Skeletal muscle satellite cell (primary cell): ENCODE results near the gene ELP4.

Experiments
- H3K27me3 ChIP-seq: 2 replicates; pipeline ENCODE4 v1.7.0; 2013; ENCODE audit warnings: low read length; ENCODE audit not compliant: control insufficient read depth, insufficient read depth
- H3K36me3 ChIP-seq: 2 replicates; pipeline ENCODE4 v1.7.0; 2013; ENCODE audit warnings: mild to moderate bottlenecking, control low read depth, low read length; ENCODE audit not compliant: insufficient read depth
- H3K4me1 ChIP-seq: 2 replicates; pipeline ENCODE4 v1.7.0; 2013; ENCODE audit warnings: low read length; ENCODE audit not compliant: control insufficient read depth, insufficient read depth
- H3K4me2 ChIP-seq: 2 replicates; pipeline ENCODE4 v1.7.0; 2013; ENCODE audit warnings: mild to moderate bottlenecking, low read length
- H3K4me3 ChIP-seq: 2 replicates; pipeline ENCODE4 v1.7.0; 2013; ENCODE audit warnings: low read length
- H3K9ac ChIP-seq: 2 replicates; pipeline ENCODE4 v1.7.0; 2013; ENCODE audit warnings: mild to moderate bottlenecking, low read depth, low read length, moderate library complexity
- H3K9me3 ChIP-seq: replicated peaks from 2 replicates; pipeline ENCODE4 v1.7.0; 2013; ENCODE audit warnings: mild to moderate bottlenecking, control low read depth, low read length

ELP4 gene

DNA sequence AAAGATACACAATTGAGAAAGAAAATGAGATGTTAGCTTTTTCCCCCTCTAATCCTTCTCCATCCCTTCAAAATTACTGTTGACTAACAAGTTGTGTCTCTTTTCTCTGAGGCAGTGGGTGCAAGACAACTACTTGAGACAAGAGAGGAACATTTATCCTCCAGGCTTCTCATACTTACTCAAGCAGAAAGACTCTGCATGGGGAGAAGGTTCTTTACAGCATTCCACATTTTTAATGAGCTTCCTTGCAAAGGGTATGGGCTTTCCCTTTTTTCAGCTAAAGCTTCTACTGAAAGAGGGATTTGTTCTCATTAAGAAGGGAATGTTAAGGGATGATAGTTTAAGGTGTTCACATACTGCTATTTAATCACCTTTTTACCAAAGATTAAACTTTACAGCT, 253.7 kb downstream of the ELP4 start:
- Histone ChIP-seq H3K4me3 (no peak overlapping the region), H3K9ac (no peak overlapping the region), H3K36me3 (no peaks in the 10 kb centered on the region), H3K9me3 (no peaks in the 10 kb centered on the region), H3K4me1 (no peaks in the 10 kb centered on the region), H3K4me2 (no peak overlapping the region), H3K27me3 (no peaks in the 10 kb centered on the region)

DNA sequence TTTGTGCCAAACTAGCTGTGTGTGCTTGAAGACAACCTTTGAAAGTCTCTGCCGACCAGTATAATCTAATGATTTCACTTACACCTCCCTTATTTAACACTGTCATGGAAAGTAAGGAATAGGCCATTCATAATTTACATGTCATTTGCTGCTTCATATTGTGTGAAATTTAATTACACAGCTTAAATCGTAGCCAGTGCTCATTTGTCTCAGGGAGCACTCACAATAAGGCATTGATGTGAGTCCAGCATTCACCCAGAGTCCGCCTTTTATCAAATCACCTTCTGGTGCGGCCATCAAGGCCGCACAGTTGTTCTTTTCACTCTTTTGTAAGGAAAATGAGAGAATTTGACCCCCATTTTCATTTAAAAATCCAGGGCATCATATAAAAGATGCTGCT, 254.7 kb downstream of the ELP4 start:
- Histone ChIP-seq H3K9ac (no peak overlapping the region), H3K9me3 (no peaks in the 10 kb centered on the region), H3K4me2 (no peak overlapping the region), H3K4me1 (no peaks in the 10 kb centered on the region), H3K36me3 (no peaks in the 10 kb centered on the region), H3K4me3 (no peak overlapping the region), H3K27me3 (no peaks in the 10 kb centered on the region)

DNA sequence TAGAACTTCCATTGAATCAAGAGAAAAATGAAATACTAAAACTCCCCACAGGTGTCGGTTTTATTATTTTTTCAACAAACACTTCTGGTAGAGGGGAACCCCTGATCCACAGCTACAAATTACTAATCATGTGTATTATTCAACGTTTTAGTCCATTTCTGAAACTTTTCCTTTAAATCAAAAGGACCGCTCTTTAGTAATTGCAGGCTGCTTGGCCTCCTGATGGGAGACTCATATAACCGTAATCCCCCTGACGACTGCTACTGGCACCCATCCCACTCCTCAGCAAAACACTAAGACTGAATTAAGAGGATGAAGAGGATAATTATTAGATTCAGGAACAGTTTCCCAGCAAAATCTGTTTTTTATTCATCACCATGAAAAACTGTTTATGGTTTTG, 255.2 kb downstream of the ELP4 start:
- Histone ChIP-seq H3K4me1 (no peaks in the 10 kb centered on the region), H3K36me3 (no peaks in the 10 kb centered on the region), H3K27me3 (no peaks in the 10 kb centered on the region), H3K4me3 (no peak overlapping the region), H3K4me2 (no peak overlapping the region), H3K9ac (no peak overlapping the region), H3K9me3 (no peaks in the 10 kb centered on the region)

DNA sequence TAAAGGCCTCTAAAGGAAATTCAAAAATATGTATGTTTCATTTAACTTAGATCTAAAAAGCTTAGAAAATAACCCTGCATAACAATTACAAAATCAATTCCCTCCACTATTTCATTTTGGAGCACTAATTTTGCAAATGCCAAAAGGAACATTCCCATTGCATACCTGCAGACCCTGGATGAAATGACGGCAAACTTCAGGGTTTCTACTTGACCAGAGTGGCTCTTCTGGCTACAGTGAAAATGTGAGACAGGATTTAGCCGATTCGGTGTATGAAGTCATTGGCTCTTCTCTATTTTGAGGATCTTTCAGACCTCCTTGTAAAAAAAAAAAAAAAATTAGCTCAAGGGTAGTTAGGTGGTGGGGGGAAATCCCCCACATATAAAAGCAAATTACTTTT, 257.5 kb downstream of the ELP4 start:
- H3K9me3 ChIP-seq, result no peaks in the 10 kb centered on the region
- H3K4me3 ChIP-seq, result no peak overlapping the region
- H3K36me3 ChIP-seq, result no peaks in the 10 kb centered on the region
- H3K9ac ChIP-seq, result no peak overlapping the region
- H3K4me1 ChIP-seq, result no peaks in the 10 kb centered on the region
- no peaks in the 10 kb centered on the region for H3K27me3 ChIP-seq
- H3K4me2 ChIP-seq, result no peak overlapping the region

DNA sequence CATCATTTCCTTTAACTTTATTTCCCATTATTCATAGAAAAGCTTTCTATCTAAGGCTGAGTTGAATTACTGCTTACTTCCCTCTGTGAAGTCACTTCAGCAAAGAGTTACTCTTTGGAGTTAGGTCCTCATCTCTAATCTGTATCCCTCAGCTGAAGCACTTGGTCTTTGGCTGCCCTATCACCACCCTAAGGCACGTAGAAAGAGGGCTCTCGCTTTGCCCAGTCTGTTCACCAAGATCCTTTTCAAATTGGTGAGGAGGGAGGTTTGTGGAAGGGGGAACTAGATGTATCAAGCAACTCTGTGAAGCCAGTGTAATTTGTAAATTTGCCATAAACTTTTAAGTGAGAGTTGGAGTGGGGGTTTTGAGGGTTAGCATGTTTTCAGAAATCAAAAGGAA, 258.1 kb downstream of the ELP4 start:
- Histone ChIP-seq H3K4me3 (no peak overlapping the region), H3K4me2 (no peak overlapping the region), H3K27me3 (no peaks in the 10 kb centered on the region), H3K9me3 (no peaks in the 10 kb centered on the region), H3K4me1 (no peaks in the 10 kb centered on the region), H3K9ac (no peak overlapping the region), H3K36me3 (no peaks in the 10 kb centered on the region)

DNA sequence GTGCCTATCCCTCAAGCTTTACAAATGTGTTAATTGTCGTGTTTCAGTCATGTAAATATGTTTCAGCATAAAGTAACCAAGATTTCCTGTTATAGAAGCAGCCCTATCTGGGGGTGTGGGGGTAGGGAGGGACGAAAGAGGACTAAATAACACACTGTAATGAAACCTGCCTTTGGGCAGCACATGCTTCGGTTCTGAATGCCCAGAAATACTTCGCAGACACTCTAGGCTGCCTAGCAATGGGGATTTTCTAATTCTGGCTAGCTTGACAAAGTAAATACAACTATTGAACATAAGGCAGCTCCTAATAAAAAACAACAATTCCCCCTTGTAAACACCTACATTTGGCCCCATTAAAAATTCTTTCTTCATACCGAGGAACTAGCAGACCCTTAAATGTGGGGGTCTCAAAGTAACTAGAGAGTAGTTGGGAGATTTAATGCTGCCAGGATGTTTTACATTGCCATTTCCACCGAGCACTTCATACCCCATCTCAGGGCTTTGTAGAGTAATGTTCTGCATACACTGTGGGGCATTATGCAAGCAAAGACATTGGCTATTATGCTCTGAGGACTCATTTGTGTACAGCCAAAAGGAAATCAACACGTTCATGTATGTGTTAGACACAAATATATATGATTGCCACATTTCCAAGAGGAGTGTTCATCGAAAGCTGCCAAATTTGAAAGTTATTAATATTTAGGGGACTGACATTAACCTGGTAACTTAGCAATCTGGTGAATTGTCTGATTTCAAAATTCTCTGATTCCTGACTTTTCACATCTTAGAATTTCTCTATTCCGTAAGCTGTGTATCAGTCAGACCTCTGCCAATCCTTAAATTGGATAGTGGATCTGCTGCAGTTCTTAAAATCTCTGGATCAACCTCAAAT, 259.4 kb downstream of the ELP4 start:
- no peaks in the 10 kb centered on the region for H3K4me1 ChIP-seq
- H3K9ac ChIP-seq, result no peak overlapping the region
- no peak overlapping the region for H3K4me2 ChIP-seq
- H3K27me3 ChIP-seq, result no peaks in the 10 kb centered on the region
- no peaks in the 10 kb centered on the region for H3K9me3 ChIP-seq
- no peak overlapping the region for H3K4me3 ChIP-seq
- H3K36me3 ChIP-seq, result no peaks in the 10 kb centered on the region

DNA sequence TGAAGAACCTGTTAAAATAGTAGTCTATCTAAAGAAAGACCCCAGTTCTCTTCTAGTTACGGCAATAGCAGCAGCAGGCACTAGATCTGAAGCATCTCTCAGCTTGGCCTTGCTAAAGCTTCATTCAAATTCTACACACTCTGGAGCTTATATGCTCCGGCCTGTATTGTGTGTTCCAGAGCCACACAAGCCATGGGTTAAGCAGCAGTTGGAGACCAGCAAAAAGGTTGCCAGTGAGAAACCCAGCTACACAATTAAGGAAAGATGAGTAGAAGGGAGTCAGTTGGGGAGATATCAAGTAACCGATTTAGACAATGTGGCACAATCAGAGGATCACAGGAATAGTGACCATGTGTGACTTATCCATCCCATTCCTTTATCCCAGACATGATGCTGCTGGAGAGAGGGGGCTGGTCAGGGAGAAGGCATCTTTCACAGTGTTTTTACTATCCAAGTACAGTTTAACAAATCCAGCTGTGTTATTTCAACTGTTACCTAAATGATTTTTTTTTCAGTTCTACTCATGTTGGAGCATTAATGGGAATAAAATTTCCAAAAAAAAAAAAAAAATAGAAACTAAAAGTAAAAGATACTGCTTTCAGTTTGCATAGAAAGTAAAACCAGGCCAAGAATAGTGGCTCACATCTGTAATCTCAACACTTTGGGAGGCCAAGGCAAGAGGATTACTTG, 260.6 kb downstream of the ELP4 start:
- H3K9me3 ChIP-seq, result no peaks in the 10 kb centered on the region
- H3K4me1 ChIP-seq, result no peaks in the 10 kb centered on the region
- H3K9ac ChIP-seq, result no peak overlapping the region
- no peaks in the 10 kb centered on the region for H3K27me3 ChIP-seq
- no peak overlapping the region for H3K4me3 ChIP-seq
- H3K36me3 ChIP-seq, result no peaks in the 10 kb centered on the region
- no peak overlapping the region for H3K4me2 ChIP-seq

DNA sequence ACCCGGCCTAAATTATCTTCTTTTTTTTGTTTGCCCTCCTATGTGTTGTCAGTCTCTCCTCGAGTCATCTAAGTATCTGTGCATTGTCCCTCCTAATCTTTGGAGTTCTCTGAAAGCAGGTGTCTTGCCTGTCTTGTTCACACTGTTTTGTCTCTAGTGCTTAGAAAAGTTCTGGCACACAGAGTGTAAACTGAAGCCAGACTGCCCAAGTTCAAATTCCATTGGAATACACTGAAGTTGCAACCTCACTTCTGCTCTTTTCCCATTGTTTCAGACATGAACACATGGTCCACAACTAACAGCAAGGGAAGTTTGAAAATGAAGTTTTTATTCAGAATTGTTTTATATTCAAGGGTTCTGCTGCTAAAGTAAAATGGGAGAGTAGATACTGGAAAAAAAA, 262.8 kb downstream of the ELP4 start:
- Histone ChIP-seq H3K36me3 (no peaks in the 10 kb centered on the region), H3K4me2 (no peak overlapping the region), H3K9me3 (no peaks in the 10 kb centered on the region), H3K9ac (no peak overlapping the region), H3K4me3 (no peak overlapping the region), H3K27me3 (no peaks in the 10 kb centered on the region), H3K4me1 (no peaks in the 10 kb centered on the region)

DNA sequence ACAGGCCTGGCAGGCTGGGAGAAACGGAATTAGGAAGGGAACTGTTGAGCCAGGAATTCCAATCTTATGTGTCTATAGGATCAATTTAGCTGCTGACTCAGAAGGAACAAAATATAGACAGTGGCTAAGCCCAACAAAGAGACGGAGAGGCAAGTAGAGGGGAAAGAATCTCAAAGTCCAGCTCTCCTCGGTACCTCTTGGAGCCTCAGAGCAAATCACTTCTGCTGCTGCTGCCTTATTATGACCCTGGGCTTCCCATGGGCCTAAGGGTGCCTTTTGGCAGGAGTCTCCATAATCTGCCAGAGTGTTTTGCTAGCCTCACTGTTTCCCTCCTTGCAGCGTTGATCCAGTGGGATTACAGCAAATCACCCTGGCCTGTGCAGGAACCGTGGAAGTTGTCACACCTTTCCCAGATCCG, 269.8 kb downstream of the ELP4 start:
- H3K36me3 ChIP-seq, result no peaks in the 10 kb centered on the region
- no peaks in the 10 kb centered on the region for H3K27me3 ChIP-seq
- peaks cover 12% of the 10 kb centered on the region for H3K4me1 ChIP-seq
- peak overlapping the region; percentile 65 for H3K4me2 ChIP-seq
- no peaks in the 10 kb centered on the region for H3K9me3 ChIP-seq
- no peak overlapping the region for H3K9ac ChIP-seq
- no peak overlapping the region for H3K4me3 ChIP-seq

DNA sequence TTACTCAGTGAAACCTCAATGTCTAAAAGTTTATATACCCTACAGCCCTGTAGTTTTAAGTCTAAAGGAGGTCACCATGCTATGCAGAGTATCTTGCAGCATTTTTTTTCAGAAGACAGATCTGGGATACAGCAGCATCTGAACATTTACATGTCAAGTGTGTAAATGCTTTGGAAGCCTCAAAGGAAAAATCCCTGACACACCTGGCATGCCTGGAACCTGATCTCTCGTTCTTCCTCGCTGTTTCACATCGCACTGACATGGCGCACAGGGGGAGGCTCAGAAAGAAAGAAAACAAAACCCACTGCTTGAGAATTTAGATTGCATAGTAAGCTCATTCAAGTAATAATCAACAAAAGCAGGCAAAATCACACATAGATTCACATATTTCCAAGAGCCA, 270.5 kb downstream of the ELP4 start:
- Histone ChIP-seq H3K4me1 (peaks cover 12% of the 10 kb centered on the region), H3K9ac (no peak overlapping the region), H3K27me3 (no peaks in the 10 kb centered on the region), H3K4me3 (no peak overlapping the region), H3K4me2 (no peak overlapping the region), H3K9me3 (no peaks in the 10 kb centered on the region), H3K36me3 (no peaks in the 10 kb centered on the region)

DNA sequence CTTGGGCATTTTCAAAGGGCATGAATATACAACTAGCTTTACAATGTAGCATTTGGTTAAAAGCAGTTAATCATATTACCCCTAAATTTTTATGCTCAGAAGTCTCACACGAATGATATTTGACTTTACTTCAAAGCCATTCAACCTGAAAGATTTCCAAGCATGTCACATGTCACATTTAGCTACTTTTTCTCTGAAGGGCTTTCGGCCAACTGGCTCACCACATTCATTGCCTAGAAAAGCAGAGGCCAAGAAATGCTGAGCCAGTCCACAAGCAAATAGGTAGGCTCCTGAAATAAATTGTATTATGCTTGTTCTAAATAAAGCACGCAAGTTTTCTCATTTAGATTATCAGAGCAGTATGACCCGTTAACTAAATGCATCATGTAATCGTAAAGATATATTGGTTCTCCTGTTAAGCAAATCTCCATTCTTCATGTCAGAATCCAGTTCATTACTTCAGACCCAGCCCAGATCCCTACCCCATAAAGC, 271.0 kb downstream of the ELP4 start:
- H3K9me3 ChIP-seq, result no peaks in the 10 kb centered on the region
- no peaks in the 10 kb centered on the region for H3K27me3 ChIP-seq
- H3K4me2 ChIP-seq, result no peak overlapping the region
- H3K36me3 ChIP-seq, result no peaks in the 10 kb centered on the region
- H3K9ac ChIP-seq, result no peak overlapping the region
- no peak overlapping the region for H3K4me3 ChIP-seq
- H3K4me1 ChIP-seq, result peaks cover 12% of the 10 kb centered on the region
